IMR-90 (cell line): ENCODE results near the gene AUTS2. TPM values are rescaled to one million over a fixed set of nuclear protein-coding genes. Genes with fewer than 3 reads are reported as not detected.

Source experiments
- ATAC-seq: fragments of 200-7000 bp; cut with Tn5 transposase; 2 replicates; pipeline ENCODE4 v1.9.1; 2020; ENCODE audit warnings: low read depth, mild to moderate bottlenecking, moderate library complexity
- BruUV-seq: library from RNA; stranded (reverse); fragments of 400-500 nt; replicated peaks from 2 replicates; lab custom pipeline; 2021; lab: Mats Ljungman, UMichigan
- CTCF ChIA-PET: fragments of 300-600 bp; formaldehyde crosslinking; extraction: SDS; loops from one replicate; lab custom pipeline; 2021; ENCODE audit warnings: antibody characterized with exemption; lab: Yijun Ruan, JAX
- POLR2A ChIA-PET: fragments of 300-600 bp; sonication (Branson Sonifier 250); formaldehyde crosslinking; loops from one replicate; lab custom pipeline; 2022; ENCODE audit warnings: antibody characterized with exemption; ENCODE audit not compliant: unreplicated experiment; lab: Charles Lee
- DNase-seq: peaks from one replicate; pipeline ENCODE4 v3.0.0; 2013
- H2AFZ ChIP-seq: replicated peaks from 2 replicates; pipeline ENCODE3; 2013; ENCODE audit warnings: low read length, mild to moderate bottlenecking; ENCODE audit not compliant: poor library complexity
- H2AK5ac ChIP-seq: 2 replicates; pipeline ENCODE4 v1.6.1; 2013; ENCODE audit warnings: low read depth, low read length, inconsistent platforms
- H2AK9ac ChIP-seq: replicated peaks from 2 replicates; pipeline ENCODE3; 2013; ENCODE audit warnings: mild to moderate bottlenecking, low read depth, low read length, moderate library complexity; ENCODE audit not compliant: poor library complexity
- H2BK120ac ChIP-seq: 2 replicates; pipeline ENCODE4 v1.6.1; 2013; ENCODE audit warnings: low read depth, low read length, inconsistent platforms
- H2BK15ac ChIP-seq: 3 replicates; pipeline ENCODE4 v1.6.1; 2013; ENCODE audit warnings: low read depth, low read length, inconsistent platforms
- H2BK20ac ChIP-seq: 2 replicates; pipeline ENCODE4 v1.6.1; 2013; ENCODE audit warnings: low read depth, mild to moderate bottlenecking, inconsistent platforms, low read length, moderate library complexity
- H2BK5ac ChIP-seq: 2 replicates; pipeline ENCODE4 v1.6.1; 2013; ENCODE audit warnings: mild to moderate bottlenecking, low read depth, low read length, inconsistent platforms; ENCODE audit not compliant: poor library complexity, severe bottlenecking
- H3K14ac ChIP-seq: replicated peaks from 2 replicates; pipeline ENCODE4 v1.6.1; 2013; ENCODE audit warnings: low read depth, low read length, inconsistent platforms
- H3K18ac ChIP-seq: 2 replicates; pipeline ENCODE4 v1.6.1; 2013; ENCODE audit warnings: low read depth, low read length, control low read depth
- H3K23ac ChIP-seq: 2 replicates; pipeline ENCODE4 v1.6.1; 2013; ENCODE audit warnings: low read depth, low read length, inconsistent platforms
- H3K27ac ChIP-seq: 2 replicates; pipeline ENCODE4 v1.5.1; 2013; ENCODE audit warnings: mild to moderate bottlenecking, control low read depth, low read length; ENCODE audit not compliant: insufficient read depth
- H3K27me3 ChIP-seq: 2 replicates; pipeline ENCODE4 v1.6.1; 2013; ENCODE audit warnings: low read length; ENCODE audit not compliant: control insufficient read depth, insufficient read depth
- H3K36me3 ChIP-seq: 2 replicates; pipeline ENCODE4 v1.6.1; 2013; ENCODE audit warnings: low read length, mixed read lengths; ENCODE audit not compliant: control insufficient read depth, insufficient read depth
- H3K4ac ChIP-seq: 2 replicates; pipeline ENCODE4 v1.6.1; 2013; ENCODE audit warnings: low read depth, low read length, inconsistent platforms
- H3K4me1 ChIP-seq: 2 replicates; pipeline ENCODE4 v1.6.1; 2013; ENCODE audit warnings: low read length, mixed read lengths; ENCODE audit not compliant: control insufficient read depth, insufficient read depth
- H3K4me2 ChIP-seq: 2 replicates; pipeline ENCODE4 v1.6.1; 2013; ENCODE audit warnings: low read depth, mild to moderate bottlenecking, control low read depth, low read length, moderate library complexity
- H3K4me3 ChIP-seq: 2 replicates; pipeline ENCODE4 v1.5.1; 2013; ENCODE audit warnings: low read depth, mild to moderate bottlenecking, control low read depth, low read length, moderate library complexity; ENCODE audit not compliant: insufficient read depth
- H3K56ac ChIP-seq: 2 replicates; pipeline ENCODE4 v1.6.1; 2013; ENCODE audit warnings: low read length, inconsistent platforms; ENCODE audit not compliant: insufficient read depth; ENCODE audit errors: extremely low read depth
- H3K79me1 ChIP-seq, 2 experiments: 2 replicates each; pipeline ENCODE4 v1.6.1; 2013; ENCODE audit warnings: low read length in 2 of 2, inconsistent platforms in 1 of 2, low read depth in 1 of 2
- H3K9ac ChIP-seq: 2 replicates; pipeline ENCODE4 v1.6.1; 2013; ENCODE audit warnings: low read depth, low read length, control low read depth
- H3K9me1 ChIP-seq: 2 replicates; pipeline ENCODE4 v1.6.1; 2013; ENCODE audit warnings: low read length, inconsistent platforms; ENCODE audit not compliant: insufficient read depth
- H3K9me3 ChIP-seq: 2 replicates; pipeline ENCODE4 v1.6.1; 2013; ENCODE audit warnings: low read length; ENCODE audit not compliant: control insufficient read depth, insufficient read depth
- H4K20me1 ChIP-seq: 2 replicates; pipeline ENCODE4 v1.6.1; 2013; ENCODE audit warnings: low read length, inconsistent platforms; ENCODE audit not compliant: insufficient read depth
- H4K5ac ChIP-seq: 2 replicates; pipeline ENCODE4 v1.6.1; 2013; ENCODE audit warnings: mild to moderate bottlenecking, low read depth, low read length, control low read depth
- H4K8ac ChIP-seq, 2 experiments: 2 replicates each; pipeline ENCODE4 v1.6.1; 2013; ENCODE audit warnings: low read depth in 2 of 2, low read length in 2 of 2, control low read depth in 1 of 2, inconsistent platforms in 1 of 2
- H4K91ac ChIP-seq: 2 replicates; pipeline ENCODE4 v1.6.1; 2013; ENCODE audit warnings: low read depth, low read length, inconsistent platforms; ENCODE audit not compliant: insufficient read depth
- BHLHE40 ChIP-seq: fragments of 150-350 bp; IDR thresholded peaks from 2 replicates; pipeline ENCODE4 v1.6.1; 2016; ENCODE audit warnings: mild to moderate bottlenecking, low read depth, low read length
- CEBPB ChIP-seq: IDR thresholded peaks from 2 replicates; pipeline ENCODE4 v1.6.1; 2012; ENCODE audit warnings: low read depth, low read length, improper control_type of control experiment
- CHD1 ChIP-seq: IDR thresholded peaks from 2 replicates; pipeline ENCODE4 v1.6.1; 2012; ENCODE audit warnings: low read depth, low read length, improper control_type of control experiment
- FOS ChIP-seq: fragments of 150-350 bp; IDR thresholded peaks from 2 replicates; pipeline ENCODE4 v1.6.1; 2016; ENCODE audit warnings: low read depth, low read length
- MAZ ChIP-seq: IDR thresholded peaks from 2 replicates; pipeline ENCODE4 v1.6.1; 2012; ENCODE audit warnings: low read depth, mild to moderate bottlenecking, low read length, improper control_type of control experiment, moderate library complexity, borderline replicate concordance
- MXI1 ChIP-seq: IDR thresholded peaks from 2 replicates; pipeline ENCODE4 v1.6.1; 2012; ENCODE audit warnings: low read depth, mild to moderate bottlenecking, low read length, moderate library complexity, borderline replicate concordance
- NFE2L2 ChIP-seq: fragments of 150-350 bp; IDR thresholded peaks from 2 replicates; pipeline ENCODE4 v1.6.1; 2016; ENCODE audit warnings: low read depth, mild to moderate bottlenecking, low read length
- POLR2A ChIP-seq: IDR thresholded peaks from 2 replicates; pipeline ENCODE4 v1.6.1; 2012; ENCODE audit warnings: mild to moderate bottlenecking, low read depth, low read length
- RAD21 ChIP-seq: IDR thresholded peaks from 2 replicates; pipeline ENCODE4 v1.6.1; 2012; ENCODE audit warnings: low read length, improper control_type of control experiment
- RCOR1 ChIP-seq: IDR thresholded peaks from 2 replicates; pipeline ENCODE4 v1.6.1; 2012; ENCODE audit warnings: mild to moderate bottlenecking, low read length, improper control_type of control experiment; ENCODE audit not compliant: insufficient replicate concordance
- RFX5 ChIP-seq: IDR thresholded peaks from 2 replicates; pipeline ENCODE4 v1.8.0; 2012; ENCODE audit warnings: low read depth, mild to moderate bottlenecking, low read length, moderate library complexity
- SMC3 ChIP-seq: fragments of 150-350 bp; IDR thresholded peaks from 2 replicates; pipeline ENCODE4 v1.6.1; 2016; ENCODE audit warnings: low read depth, mild to moderate bottlenecking, antibody characterized with exemption, low read length, moderate library complexity
- WGBS, 2 experiments: methylation state at CpG; one replicate each; pipeline versions ENCODE4 v1.1.5 to v1.1.7; 2013; ENCODE audit warnings: missing lambda C conversion rate in 2 of 2; ENCODE audit not compliant: insufficient read length in 1 of 2; ENCODE audit errors: extremely low coverage in 2 of 2; 5-methylcytosine and 5-hydroxymethylcytosine counted together
- dilution Hi-C: fragments of 300-500 bp; cut with HindIII; formaldehyde crosslinking; loops from one replicate; pipeline ENCODE4 v1.14.3; 2018; ENCODE audit warnings: low sequenced_read_pairs; ENCODE audit not compliant: unreplicated experiment
- in situ Hi-C: fragments of 300-500 bp; cut with MboI; formaldehyde crosslinking; loops from 3 replicates; pipeline ENCODE4 v1.14.3; 2019; ENCODE audit warnings: low sequenced_read_pairs, inconsistent platforms, mixed read lengths
- intact Hi-C: fragments of 100-400 bp; cut with micrococcal nuclease; formaldehyde crosslinking; loops from 2 replicates; pipeline ENCODE4 v1.10.0; 2022
- polyA plus RNA-seq, 3 experiments: library from polyadenylated mRNA; depleted of rRNA; stranded (reverse); fragments of >200 nt; gene quantifications; 2 replicates each; pipeline ENCODE4 v1.2.3, GENCODE V29; 2012; ENCODE audit warnings: low replicate concordance in 1 of 3
- total RNA-seq: library from RNA; depleted of rRNA; stranded (reverse); fragments of >200 nt; gene quantifications from 2 replicates; pipeline ENCODE4 v1.2.3, GENCODE V29; 2012
- TF ChIP-seq, protein P1 (sequence below): conservative IDR thresholded peaks from 2 replicates; pipeline ENCODE4 v1.5.1; 2012; ENCODE audit warnings: mild to moderate bottlenecking, low read depth, low read length, improper control_type of control experiment

Gene AUTS2
- total and polyA plus RNA-seq, 2 of the 4 experiments (the other 2 are of a cell fraction), result 0.90 to 3.0 TPM

DNA sequence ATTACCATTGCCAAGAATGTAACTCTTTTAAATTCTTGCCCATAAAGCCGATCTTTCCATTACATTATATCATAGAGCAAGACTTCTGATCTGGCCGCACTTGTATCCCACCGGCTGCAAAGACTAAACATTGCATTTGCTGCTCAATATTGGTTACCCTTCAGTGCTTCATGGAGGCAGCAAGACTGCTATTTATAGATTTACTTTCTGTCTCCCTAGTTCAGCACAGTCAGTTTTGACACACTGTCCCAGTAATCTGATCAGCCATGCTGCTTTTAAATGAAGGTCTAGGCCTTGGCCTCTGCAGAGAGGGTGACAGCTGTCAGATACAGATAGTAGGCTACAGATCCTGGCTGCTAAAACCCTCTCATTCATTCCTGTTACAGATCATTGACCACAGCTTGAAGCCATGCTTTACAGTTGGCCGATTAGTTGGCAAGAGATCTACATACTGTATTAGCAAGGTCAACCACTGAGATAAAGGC, 971.1 kb downstream of the AUTS2 start:
- Histone ChIP-seq H3K18ac (no peak overlapping the region), H2BK120ac (no peak overlapping the region), H3K4me3 (no peak overlapping the region), H3K27ac (no peak overlapping the region), H4K8ac (no peak overlapping the region), H3K14ac (no peak overlapping the region), H3K9ac (no peak overlapping the region), H3K56ac (no peak overlapping the region), H2BK5ac (no peak overlapping the region), H3K9me3 (no peaks in the 10 kb centered on the region), H3K27me3 (no peaks in the 10 kb centered on the region), H2BK20ac (no peak overlapping the region), H3K23ac (no peak overlapping the region), H4K91ac (no peak overlapping the region), H3K9me1 (no peaks in the 10 kb centered on the region), H3K4ac (no peak overlapping the region), H2AK5ac (no peak overlapping the region), H2AK9ac (no peak overlapping the region), H4K5ac (no peak overlapping the region), H3K4me1 (no peaks in the 10 kb centered on the region), H3K79me1 (no peaks in the 10 kb centered on the region), H2AFZ (no peak overlapping the region), H3K36me3 (no peaks in the 10 kb centered on the region), H4K20me1 (no peaks in the 10 kb centered on the region), H3K4me2 (no peak overlapping the region), H2BK15ac (no peak overlapping the region)
- no peak for DNase-seq
- intact Hi-C loops (no loop called here), in situ Hi-C loops (no loop called here), dilution Hi-C loops (no loop called here)
- BruUV-seq, result no TSS peak
- no peak for ATAC-seq
- WGBS, 2 experiments, result 50% methylated on average over 2 of the region's 4 CpGs; no CpG with 5 or more reads in 1 of the 2 experiments
- TF ChIP-seq SMC3 (no peak), MAZ (no peak), FOS (no peak), RFX5 (no peak), CEBPB (no peak), CHD1 (no peak), BHLHE40 (no peak), POLR2A (no peak), MXI1 (no peak), NFE2L2 (no peak), RAD21 (no peak), RCOR1 (no peak)
- TF ChIP-seq, protein P1, sequence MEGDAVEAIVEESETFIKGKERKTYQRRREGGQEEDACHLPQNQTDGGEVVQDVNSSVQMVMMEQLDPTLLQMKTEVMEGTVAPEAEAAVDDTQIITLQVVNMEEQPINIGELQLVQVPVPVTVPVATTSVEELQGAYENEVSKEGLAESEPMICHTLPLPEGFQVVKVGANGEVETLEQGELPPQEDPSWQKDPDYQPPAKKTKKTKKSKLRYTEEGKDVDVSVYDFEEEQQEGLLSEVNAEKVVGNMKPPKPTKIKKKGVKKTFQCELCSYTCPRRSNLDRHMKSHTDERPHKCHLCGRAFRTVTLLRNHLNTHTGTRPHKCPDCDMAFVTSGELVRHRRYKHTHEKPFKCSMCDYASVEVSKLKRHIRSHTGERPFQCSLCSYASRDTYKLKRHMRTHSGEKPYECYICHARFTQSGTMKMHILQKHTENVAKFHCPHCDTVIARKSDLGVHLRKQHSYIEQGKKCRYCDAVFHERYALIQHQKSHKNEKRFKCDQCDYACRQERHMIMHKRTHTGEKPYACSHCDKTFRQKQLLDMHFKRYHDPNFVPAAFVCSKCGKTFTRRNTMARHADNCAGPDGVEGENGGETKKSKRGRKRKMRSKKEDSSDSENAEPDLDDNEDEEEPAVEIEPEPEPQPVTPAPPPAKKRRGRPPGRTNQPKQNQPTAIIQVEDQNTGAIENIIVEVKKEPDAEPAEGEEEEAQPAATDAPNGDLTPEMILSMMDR, result no peak
- ChIA-PET POLR2A (no interaction called here), CTCF (no interaction called here)
